ENCODE results near the gene CCDC61. TPM values are rescaled to one million over a fixed set of nuclear protein-coding genes. Genes with fewer than 3 reads are reported as not detected.

The CCDC61 gene
- polyA plus RNA-seq, 4 donors, result 10.8 to 17.0 (median 15.3) TPM

- DNase-seq (ENCODE audit: low read depth in 4 of 4, low spot score in 2 of 4), result no peak
These were observed 19.8 kb downstream of the CCDC61 start for GRCh38 chr19:46014941-46015686.

- DNase-seq (ENCODE audit: low read depth in 4 of 4, low spot score in 2 of 4), result no peak
These were observed 20.6 kb downstream of the CCDC61 start for GRCh38 chr19:46015687-46016425.

GRCh38 chr19:46016426-46017094 lies 21.3 kb downstream of the CCDC61 start:
- DNase-seq (ENCODE audit: low read depth in 4 of 4, low spot score in 2 of 4), result no peak

GRCh38 chr19:46017095-46017429 lies 21.8 kb downstream of the CCDC61 start:
- no peak for DNase-seq (ENCODE audit: low read depth in 4 of 4, low spot score in 2 of 4)

GRCh38 chr19:46017874-46018675 lies 22.8 kb downstream of the CCDC61 start:
- no peak for DNase-seq (ENCODE audit: low read depth in 4 of 4, low spot score in 2 of 4)

GRCh38 chr19:46018729-46019251 lies 23.5 kb downstream of the CCDC61 start:
- no peak for DNase-seq (ENCODE audit: low read depth in 4 of 4, low spot score in 2 of 4)

- no peak for DNase-seq (ENCODE audit: low read depth in 4 of 4, low spot score in 2 of 4)
These were observed 24.0 kb downstream of the CCDC61 start for GRCh38 chr19:46019270-46019669.

GRCh38 chr19:46020819-46021125 lies 25.5 kb downstream of the CCDC61 start:
- DNase-seq (ENCODE audit: low read depth in 4 of 4, low spot score in 2 of 4), result no peak

GRCh38 chr19:46021531-46022041 lies 26.3 kb downstream of the CCDC61 start:
- no peak for DNase-seq (ENCODE audit: low read depth in 4 of 4, low spot score in 2 of 4)

- DNase-seq (ENCODE audit: low read depth in 4 of 4, low spot score in 2 of 4), result no peak
These were observed 26.8 kb downstream of the CCDC61 start for GRCh38 chr19:46022061-46022430.

GRCh38 chr19:46022431-46023310 lies 27.4 kb downstream of the CCDC61 start, which contains the start of gene PGLYRP1:
Gene PGLYRP1, minus strand, starts transcription at chr19:46023053. Its CDS starts 32 bp downstream, at chr19:46023021.
- DNase-seq (ENCODE audit: low read depth in 4 of 4, low spot score in 2 of 4), result no peak

GRCh38 chr19:46023311-46023779 lies 28.1 kb downstream of the CCDC61 start:
- no peak for DNase-seq (ENCODE audit: low read depth in 4 of 4, low spot score in 2 of 4)

- DNase-seq (ENCODE audit: low read depth in 4 of 4, low spot score in 2 of 4), result no peak
These were observed 30.6 kb downstream of the CCDC61 start for GRCh38 chr19:46025835-46026234.

GRCh38 chr19:46030812-46031550 lies 35.7 kb downstream of the CCDC61 start:
- no peak for DNase-seq (ENCODE audit: low read depth in 4 of 4, low spot score in 2 of 4)

- no peak for DNase-seq (ENCODE audit: low read depth in 4 of 4, low spot score in 2 of 4)
These were observed 36.7 kb downstream of the CCDC61 start for GRCh38 chr19:46031781-46032596.

GRCh38 chr19:46032597-46033025 lies 37.3 kb downstream of the CCDC61 start:
- no peak for DNase-seq (ENCODE audit: low read depth in 4 of 4, low spot score in 2 of 4)

- no peak for DNase-seq (ENCODE audit: low read depth in 4 of 4, low spot score in 2 of 4)
These were observed 38.1 kb downstream of the CCDC61 start for GRCh38 chr19:46033401-46033800.

- no peak for DNase-seq (ENCODE audit: low read depth in 4 of 4, low spot score in 2 of 4)
These were observed 40.3 kb downstream of the CCDC61 start for GRCh38 chr19:46035546-46035945.

All from left renal cortex interstitium (tissue), 4 donors.